GM21367 (cell line): Measurements from ENCODE around the gene ZNF568.

Experiments
- ATAC-seq: cut with Tn5 transposase; IDR thresholded peaks from one replicate; pipeline ENCODE4 v1.9.1; 2021; ENCODE audit not compliant: unreplicated experiment

ZNF568 gene

DNA sequence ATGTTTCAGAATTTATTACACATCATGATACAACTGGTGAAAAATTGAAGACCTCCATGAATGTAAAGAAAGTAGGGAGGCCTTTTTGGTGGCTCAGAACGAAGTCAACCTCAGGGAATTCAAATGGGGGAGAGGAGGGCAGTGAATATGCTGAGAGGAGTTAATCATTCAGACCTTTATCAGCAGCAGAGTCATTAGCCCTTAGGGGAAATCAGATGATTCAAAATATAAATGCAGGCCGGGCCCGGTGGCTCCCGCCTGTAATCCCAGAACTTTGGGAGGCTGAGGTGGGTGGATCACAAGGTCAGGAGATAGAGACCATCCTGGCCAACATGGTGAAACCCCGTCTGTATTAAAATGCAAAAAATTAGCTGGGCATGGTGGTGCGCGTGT lies 81.7 kb downstream of the ZNF568 start:
- ATAC-seq: no peak

DNA sequence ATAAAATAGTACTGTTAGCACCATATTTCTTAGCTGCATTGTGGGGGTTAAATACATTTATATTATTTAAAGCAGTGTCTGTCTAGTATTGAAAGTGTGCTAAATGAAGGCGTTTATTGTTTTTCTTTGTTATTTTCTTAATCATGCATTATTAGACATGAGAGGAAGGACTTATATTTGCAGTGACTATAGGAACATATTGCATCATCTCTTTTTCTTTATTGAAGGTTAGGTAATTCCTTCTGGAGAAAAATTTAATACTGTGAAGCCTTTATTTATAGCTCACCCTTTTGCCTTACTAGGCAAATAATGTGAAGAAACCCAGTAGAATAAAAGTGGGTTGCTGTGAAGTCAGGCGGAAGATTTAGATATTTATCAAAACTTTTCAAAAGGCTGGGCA lies 83.2 kb downstream of the ZNF568 start:
- ATAC-seq: no peak

GRCh38 chr19:37007587-37008220 lies 91.6 kb downstream of the ZNF568 start:
- no peak for ATAC-seq

GRCh38 chr19:37009871-37010270 lies 93.7 kb downstream of the ZNF568 start:
- ATAC-seq: no peak

GRCh38 chr19:37012093-37012745 lies 96.1 kb downstream of the ZNF568 start:
- ATAC-seq: no peak

DNA sequence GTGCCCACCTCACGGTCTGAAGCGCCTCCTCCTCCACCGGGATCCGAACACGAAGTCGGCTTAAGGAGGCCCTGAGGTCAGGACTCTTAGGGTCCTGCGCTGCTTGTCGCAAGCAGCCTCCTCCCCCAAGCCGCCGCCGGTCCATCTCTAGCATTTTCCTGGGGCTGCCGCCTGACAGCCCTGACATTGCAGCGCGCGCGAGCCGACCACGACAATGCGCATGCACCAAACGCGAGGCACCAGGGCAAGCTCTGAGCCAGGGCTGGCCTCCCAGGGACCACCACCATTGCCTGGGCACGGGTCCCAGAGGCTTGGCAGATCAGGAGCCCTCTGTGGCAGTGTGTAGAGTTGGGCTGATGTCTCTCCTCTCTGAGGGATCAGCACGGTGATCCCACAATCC lies 98.3 kb downstream of the ZNF568 start:
- ATAC-seq: no peak

DNA sequence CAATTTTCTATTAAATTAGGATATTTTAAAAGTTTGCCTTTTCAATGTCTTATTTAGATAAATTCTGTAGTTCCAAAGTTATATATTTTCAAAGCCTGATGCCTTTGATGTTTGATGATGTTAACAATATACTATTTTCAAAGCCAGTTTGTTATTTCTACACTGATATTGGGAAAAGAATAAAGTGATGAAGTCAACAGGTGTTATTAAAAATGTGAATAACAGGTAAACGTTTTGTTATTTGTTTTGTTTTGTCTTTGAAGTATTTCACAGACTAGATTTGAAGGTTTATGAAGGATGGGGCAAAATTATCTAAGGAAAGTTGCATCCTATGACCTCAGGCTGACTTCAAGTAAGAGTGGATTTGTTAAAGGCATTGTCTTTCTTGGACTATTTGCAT lies 129.0 kb downstream of the ZNF568 start:
- no peak for ATAC-seq
